HG03558 (cell line): ENCODE measurements around the gene DERL2.
"Not testable (repeated sequence)": the region's sequence is repeated elsewhere in the genome, so short reads cannot be mapped to it uniquely, and the experiment has no call there.

Experiments used
- ATAC-seq: cut with Tn5 transposase; IDR thresholded peaks from one replicate; pipeline ENCODE4 v1.9.1; 2021; ENCODE audit warnings: moderate number of reproducible peaks; ENCODE audit not compliant: unreplicated experiment; ENCODE audit errors: extremely low read depth

The DERL2 gene

GRCh38 chr17:5439446-5439764 is 46.6 kb downstream of the DERL2 start:
- ATAC-seq = no peak

DNA sequence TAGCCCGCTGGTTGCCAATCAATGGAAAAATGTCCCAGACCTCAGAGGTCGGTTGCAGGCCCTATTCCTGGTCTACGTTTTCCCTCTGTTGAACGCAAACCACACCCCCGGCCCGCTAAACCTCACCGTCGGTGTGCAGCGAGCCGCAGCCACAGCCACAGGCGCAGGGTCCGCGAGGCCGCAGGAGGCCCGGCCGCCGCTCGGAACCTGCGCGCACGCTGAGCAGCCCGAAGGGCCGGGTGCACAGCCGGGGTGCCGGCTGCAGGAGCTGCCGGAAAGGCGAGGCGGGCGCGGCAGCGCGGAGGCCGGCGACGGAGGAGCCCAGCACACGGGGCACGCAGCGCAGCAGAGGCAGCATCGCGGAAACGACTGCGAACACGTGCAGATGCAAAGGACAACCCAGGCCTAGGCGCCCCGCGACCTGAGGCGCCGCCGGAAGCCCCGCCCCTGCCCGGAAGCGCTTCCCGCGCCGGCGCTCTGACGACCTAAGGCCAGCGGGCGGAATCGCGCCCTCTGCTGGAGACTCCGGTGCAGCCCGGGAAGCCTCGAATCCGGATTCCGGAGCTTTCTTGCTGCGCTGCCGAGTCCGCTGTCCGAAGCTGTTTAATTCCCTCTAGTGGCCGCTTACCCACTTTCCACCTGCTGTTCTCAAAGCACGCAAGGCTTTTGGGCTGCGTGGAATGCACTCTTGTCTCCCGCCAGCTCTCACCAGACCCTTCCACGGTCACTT is 47.1 kb downstream of the DERL2 start, which contains the start of gene C1QBP:
Gene C1QBP, minus strand, starts transcription at position 440 of the 730 bp plus-strand sequence. Its CDS starts 82 bp downstream, at position 358.
- ATAC-seq = no peak

GRCh38 chr17:5437721-5438317 is 48.2 kb downstream of the DERL2 start:
- ATAC-seq = no peak

DNA sequence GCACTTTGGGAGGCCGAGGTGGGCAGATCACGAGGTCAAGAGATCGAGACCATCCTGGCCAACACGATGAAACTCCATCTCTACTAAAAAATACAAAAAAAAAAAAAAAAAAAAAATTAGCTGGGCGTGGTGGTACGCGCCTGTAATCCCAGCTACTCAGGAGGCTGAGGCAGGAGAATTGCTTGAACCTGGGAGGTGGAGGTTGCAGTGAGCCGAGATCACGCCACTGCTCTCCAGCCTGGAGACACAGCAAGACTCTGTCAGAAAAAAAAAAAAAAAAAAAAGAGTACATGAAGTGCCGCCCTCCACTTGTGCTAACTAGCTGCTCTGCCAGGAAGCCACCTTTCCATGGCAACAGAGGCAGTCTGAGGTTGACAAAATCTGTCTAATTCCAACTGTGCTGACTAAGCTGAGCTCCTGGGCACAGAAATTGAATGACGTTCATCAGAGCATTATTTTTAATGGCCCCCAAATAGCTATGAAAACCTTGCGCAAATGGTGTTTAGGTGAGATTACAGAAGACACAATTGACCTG is 50.1 kb downstream of the DERL2 start:
- not testable (repeated sequence) for ATAC-seq

DNA sequence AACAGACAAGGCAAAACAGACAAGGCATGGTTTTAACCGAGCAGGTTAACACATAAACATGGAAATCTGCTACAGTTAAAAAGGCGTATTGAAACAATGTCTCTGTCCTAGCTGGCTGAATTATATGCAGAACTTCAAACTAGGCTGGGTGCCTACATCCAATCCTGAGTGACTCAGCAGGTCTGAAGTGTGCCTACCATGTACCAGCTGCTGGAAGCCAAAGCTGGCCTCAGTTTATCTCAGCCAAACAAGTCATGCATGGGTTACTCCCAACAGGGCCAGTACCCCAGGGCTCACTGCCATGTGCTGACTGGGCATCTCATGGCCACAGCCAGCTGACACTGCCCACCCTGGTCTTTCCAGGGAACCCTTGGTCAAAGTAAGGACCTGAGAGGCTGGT is 51.0 kb downstream of the DERL2 start:
- ATAC-seq = no peak

GRCh38 chr17:5431949-5432556 is 53.9 kb downstream of the DERL2 start:
- ATAC-seq = no peak

DNA sequence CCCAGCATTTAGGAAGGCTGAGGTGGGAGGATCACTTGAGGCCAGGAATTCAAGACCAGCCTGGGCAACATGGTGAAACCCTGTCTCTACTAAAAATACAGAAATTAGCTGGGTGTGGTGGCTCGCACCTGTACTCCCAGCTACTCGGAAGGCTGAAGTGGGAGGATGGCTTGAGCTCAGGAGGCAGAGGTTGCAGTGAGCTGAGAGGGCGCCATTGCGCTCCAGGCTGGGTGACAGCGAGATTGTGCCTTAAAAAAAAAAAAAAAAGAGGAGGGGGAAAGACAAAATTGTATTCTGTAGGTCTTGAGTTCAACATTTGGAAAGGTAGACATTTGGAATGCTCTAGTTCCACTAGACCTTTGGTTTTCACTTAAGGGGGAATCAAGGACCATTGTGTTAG is 54.7 kb downstream of the DERL2 start:
- not testable (repeated sequence) for ATAC-seq

DNA sequence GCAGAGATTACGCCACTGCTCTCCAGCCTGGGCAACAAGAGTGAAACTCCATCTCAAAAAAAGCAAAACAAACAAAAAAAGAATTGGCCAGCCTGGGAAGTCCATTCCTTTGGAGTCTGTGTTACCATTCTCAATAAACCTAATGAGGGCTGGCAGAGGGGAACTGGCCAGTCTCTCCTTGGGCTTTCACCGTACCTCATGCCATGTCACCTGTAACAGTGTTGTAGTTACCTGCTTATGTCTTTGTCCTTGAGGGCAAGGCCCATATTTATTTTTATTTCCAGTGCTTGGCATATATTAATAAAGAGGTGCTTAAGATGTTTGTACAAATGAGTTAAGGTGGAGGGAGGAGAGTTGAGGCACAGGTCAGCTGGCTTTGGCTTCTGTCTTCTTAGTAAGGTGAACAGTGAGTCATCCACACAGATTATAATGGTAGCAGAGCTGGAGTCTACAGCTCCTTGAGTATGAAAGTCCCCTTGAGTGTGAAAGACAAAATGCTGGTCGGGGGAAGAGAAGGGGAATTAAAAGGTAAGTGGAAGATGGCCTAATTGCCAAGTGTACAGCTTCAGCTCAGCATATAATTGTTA is 55.5 kb downstream of the DERL2 start:
- ATAC-seq = no peak

GRCh38 chr17:5429191-5429887 is 56.6 kb downstream of the DERL2 start:
- ATAC-seq = no peak

DNA sequence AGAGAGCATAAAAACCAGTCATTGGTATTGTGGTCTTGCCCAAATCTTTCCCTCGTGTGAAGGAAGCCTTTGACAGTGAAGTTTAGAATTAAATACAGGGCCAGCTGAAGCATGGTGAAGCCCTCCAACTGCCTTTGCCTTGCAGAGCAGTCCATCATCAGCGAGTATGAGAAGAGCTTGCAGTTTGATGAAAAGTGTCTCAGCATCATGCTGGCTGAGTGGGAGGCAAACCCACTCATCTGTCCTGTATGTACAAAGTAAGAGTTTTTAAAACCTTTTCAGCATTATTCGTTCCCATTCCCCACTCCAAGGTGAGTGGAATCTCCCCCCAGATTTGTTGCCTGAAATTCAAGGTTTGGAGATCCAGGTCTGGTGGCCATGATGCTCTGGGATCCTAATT is 60.2 kb downstream of the DERL2 start:
- no peak for ATAC-seq

DNA sequence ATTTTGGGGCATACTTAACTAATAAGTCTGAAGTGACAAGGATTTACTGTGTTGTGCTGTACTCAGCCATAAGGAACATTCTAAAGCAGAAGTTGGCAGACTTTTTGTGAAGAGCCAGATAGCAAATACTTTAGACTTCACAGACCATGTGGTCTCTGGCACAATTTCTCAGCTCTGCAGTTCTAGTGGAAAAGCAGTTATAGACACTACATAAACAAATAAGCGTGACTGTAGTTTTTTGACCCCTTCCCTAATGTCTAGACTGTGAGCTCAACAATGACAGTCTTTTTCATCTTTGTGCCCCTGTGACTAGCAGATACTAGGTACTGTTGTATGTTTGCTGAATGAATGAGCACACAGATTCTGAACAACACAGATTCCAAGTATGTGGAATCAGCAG is 61.1 kb downstream of the DERL2 start:
- no peak for ATAC-seq

- ATAC-seq = no peak
These were observed 63.5 kb downstream of the DERL2 start for GRCh38 chr17:5422505-5422904.
